BJ (cell line): Measurements from ENCODE around the gene NAPA. TPM values are rescaled to one million over a fixed set of nuclear protein-coding genes. Genes with fewer than 3 reads are reported as not detected.

Experiments used
- CTCF ChIA-PET: fragments of 350-600 bp; formaldehyde crosslinking; extraction: SDS; loops from one replicate; lab custom pipeline; 2021; ENCODE audit warnings: antibody characterized with exemption, inconsistent platforms; lab: Yijun Ruan, JAX
- POLR2A ChIA-PET: fragments of 300-600 bp; sonication (Branson Sonifier 250); formaldehyde crosslinking; extraction: SDS; loops from one replicate; lab custom pipeline; 2021; ENCODE audit warnings: antibody characterized with exemption; lab: Charles Lee
- DNase-seq: peaks from one replicate; pipeline ENCODE4 v3.0.0-alpha.2; 2011; ENCODE audit warnings: low read depth
- H3K27me3 ChIP-seq: 2 replicates; pipeline ENCODE4 v1.6.0; 2011; ENCODE audit warnings: low read length; ENCODE audit not compliant: control insufficient read depth, insufficient read depth
- H3K36me3 ChIP-seq: 2 replicates; pipeline ENCODE4 v1.5.1; 2011; ENCODE audit warnings: low read length; ENCODE audit not compliant: control insufficient read depth, insufficient read depth
- H3K4me3 ChIP-seq: 2 replicates; pipeline ENCODE4 v1.5.1; 2011; ENCODE audit warnings: low read depth, mild to moderate bottlenecking, control low read depth, low read length
- polyA plus RNA-seq: library from polyadenylated mRNA; depleted of rRNA; stranded (reverse); fragments of >200 nt; gene quantifications from 2 replicates; pipeline ENCODE4 v1.2.3, GENCODE V29; 2011
- TF ChIP-seq, protein P1 (sequence below): IDR thresholded peaks from 2 replicates; pipeline ENCODE4 v1.5.1; 2011; ENCODE audit warnings: low read depth, mild to moderate bottlenecking, control low read depth, inconsistent platforms, low read length, moderate library complexity; ENCODE audit not compliant: insufficient read depth

The NAPA gene
- polyA plus RNA-seq, 1 experiment = 203 TPM

DNA sequence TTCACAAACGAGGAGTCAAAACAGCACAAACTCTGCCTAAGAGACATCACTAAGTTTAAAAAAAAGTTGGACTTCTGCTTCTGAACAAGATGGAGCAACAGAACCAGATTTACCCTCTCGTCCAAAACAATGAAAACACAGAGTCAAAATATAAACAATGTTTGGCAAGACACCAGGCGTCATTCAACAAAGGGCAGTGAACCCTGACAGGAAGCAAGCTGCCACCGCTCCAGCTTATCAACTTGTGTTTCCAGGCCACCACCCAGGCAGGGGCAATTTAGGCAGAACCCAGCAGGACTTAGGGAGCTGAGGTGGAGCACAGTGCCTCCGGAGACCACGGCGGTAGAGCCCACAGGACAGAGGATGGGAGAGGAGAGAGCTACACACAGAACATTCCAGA is 8.6 kb upstream of the NAPA start:
- H3K27me3 ChIP-seq = peaks cover 7% of the 10 kb centered on the region
- TF ChIP-seq, protein P1, sequence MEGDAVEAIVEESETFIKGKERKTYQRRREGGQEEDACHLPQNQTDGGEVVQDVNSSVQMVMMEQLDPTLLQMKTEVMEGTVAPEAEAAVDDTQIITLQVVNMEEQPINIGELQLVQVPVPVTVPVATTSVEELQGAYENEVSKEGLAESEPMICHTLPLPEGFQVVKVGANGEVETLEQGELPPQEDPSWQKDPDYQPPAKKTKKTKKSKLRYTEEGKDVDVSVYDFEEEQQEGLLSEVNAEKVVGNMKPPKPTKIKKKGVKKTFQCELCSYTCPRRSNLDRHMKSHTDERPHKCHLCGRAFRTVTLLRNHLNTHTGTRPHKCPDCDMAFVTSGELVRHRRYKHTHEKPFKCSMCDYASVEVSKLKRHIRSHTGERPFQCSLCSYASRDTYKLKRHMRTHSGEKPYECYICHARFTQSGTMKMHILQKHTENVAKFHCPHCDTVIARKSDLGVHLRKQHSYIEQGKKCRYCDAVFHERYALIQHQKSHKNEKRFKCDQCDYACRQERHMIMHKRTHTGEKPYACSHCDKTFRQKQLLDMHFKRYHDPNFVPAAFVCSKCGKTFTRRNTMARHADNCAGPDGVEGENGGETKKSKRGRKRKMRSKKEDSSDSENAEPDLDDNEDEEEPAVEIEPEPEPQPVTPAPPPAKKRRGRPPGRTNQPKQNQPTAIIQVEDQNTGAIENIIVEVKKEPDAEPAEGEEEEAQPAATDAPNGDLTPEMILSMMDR = no peak
- no peak overlapping the region for H3K4me3 ChIP-seq
- no peak for DNase-seq
- ChIA-PET POLR2A (interaction anchor here (0.7 kb wide), 1 partner anchor 84 kb away, joined by 4 read pairs; no protein-coding TSS in a partner anchor), CTCF (interaction anchor here (0.7 to 2.9 kb wide), 5 partner anchors 8 to 176 kb away, joined by 3 to 17 read pairs (median 3); partner anchors contain the start of gene NAPA)
- H3K36me3 ChIP-seq = no peaks in the 10 kb centered on the region

DNA sequence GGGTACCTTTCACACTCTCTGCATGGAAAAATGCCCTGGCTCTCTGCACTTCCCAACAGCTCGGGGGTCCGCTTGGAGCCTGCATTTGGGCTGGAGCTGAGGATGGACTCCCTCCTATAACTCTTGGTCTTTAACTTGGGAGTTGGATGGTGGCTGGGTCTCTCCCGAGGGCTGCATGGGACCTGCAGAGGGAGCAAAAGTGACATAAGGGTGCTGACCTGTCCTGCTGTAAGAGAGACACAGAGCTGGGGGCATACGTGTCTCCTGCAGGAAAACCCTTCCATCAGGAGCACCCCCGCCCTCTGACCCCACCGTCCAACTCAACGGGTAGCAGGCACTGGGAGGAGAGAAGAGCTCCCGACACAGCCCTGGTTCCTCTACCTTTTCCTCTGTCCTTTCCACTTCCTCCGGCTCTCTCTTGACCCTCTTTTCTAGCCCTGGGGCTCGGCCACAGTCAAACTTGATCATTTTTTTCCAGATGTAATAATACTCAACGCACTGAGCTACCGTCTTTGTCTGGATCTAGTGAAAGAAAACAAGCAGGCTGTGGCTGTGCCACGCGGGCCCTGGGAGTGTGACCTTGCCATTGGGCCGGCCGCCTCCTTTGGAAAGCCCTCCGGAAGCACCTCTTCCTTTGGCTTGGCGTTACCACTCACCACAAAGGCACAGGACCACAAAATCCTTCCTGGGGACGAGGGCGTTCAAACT is 6.8 kb upstream of the NAPA start:
- H3K27me3 ChIP-seq = peaks cover 7% of the 10 kb centered on the region; the same call in 1 of the 2 replicates
- CTCF ChIA-PET = interaction anchor here (0.9 to 2.0 kb wide), 5 partner anchors 9 to 177 kb away, joined by 3 to 7 read pairs (median 5); no protein-coding TSS in a partner anchor
- no peaks in the 10 kb centered on the region for H3K36me3 ChIP-seq
- DNase-seq = no peak
- POLR2A ChIA-PET = no interaction called here
- TF ChIP-seq, protein P1 = no peak
- no peak overlapping the region for H3K4me3 ChIP-seq

DNA sequence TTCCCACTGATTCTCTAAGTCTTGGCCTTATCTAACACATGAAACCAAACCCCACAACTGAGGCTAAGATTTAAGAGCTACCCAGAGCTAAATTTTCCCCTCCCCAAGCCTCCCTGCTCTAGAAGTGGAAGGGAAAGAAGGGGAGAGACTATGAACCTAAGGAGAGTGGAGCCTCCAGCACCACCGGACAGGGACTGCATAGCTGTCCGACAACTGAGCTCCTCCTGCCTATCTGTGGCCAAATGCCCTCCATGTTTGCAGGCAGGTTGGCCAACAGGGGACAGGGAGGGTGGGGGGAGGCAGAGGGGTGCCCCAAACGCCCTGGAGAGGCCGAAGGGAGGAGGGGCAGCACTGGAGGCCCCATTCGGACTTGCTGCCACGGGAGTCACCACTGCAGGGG is 6.0 kb upstream of the NAPA start:
- H3K27me3 ChIP-seq = peaks cover 7% of the 10 kb centered on the region; the same call in 1 of the 2 replicates
- TF ChIP-seq, protein P1 = no peak
- CTCF ChIA-PET = interaction anchor here (0.9 to 1.4 kb wide), 3 partner anchors 20 to 177 kb away, joined by 3 to 5 read pairs (median 5); no protein-coding TSS in a partner anchor
- no peak overlapping the region for H3K4me3 ChIP-seq
- POLR2A ChIA-PET = interaction anchor here (0.6 kb wide), 1 partner anchor 41 kb away, joined by 3 read pairs; no protein-coding TSS in a partner anchor
- no peaks in the 10 kb centered on the region for H3K36me3 ChIP-seq
- no peak for DNase-seq

DNA sequence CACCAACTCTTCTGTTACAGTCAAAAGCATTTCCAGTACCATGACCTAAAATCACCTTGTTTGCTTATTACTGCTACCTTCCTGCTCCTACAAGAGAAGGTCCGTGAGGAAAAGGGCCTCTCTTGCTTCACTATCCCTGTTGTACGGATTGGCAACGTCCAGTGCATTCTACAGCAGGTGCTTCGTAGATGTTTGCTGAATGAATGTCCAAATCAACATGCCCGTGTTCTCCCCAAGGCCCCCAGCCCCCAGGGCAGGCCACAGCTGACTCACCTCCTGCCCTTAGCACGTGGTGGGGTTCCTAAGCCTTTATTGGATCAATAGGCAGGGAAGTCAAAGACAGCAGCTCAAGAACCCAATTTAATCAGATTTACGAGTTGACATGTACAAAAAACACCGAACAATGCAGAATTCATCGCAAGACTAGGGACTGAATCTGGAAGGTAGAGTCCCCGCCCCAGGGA is 5.5 kb upstream of the NAPA start:
- DNase-seq = no peak
- TF ChIP-seq, protein P1 = no peak
- no peak overlapping the region for H3K4me3 ChIP-seq
- peaks cover 7% of the 10 kb centered on the region; the same call in 1 of the 2 replicates for H3K27me3 ChIP-seq
- no peaks in the 10 kb centered on the region for H3K36me3 ChIP-seq
- ChIA-PET POLR2A (interaction anchor here (0.6 kb wide), 1 partner anchor 41 kb away, joined by 3 read pairs; no protein-coding TSS in a partner anchor), CTCF (interaction anchor here (1.4 to 2.4 kb wide), 3 partner anchors 17 to 84 kb away, joined by 5 to 10 read pairs (median 5); no protein-coding TSS in a partner anchor)

DNA sequence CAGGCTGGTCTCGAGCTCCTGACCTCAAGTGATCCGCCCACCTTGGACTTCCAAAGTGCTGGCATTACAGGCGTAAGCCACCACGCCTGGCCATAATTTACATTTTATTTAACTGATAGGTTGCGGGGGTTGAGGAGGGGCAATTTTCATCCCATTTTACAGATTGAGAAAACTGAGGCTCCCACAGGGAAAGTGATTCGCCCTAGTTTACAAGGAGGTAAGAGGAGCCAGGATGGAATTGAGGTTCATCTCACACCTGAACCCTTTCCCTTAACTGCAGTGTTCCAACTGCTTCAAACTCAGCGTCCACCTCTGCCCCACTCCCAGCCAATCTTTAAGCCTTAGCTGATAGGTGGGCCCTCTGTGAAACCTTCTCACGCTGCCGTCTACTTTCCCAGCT is 4.0 kb upstream of the NAPA start:
- CTCF ChIA-PET = interaction anchor here (1.1 to 2.4 kb wide), 3 partner anchors 13 to 83 kb away, joined by 3 to 10 read pairs (median 5); no protein-coding TSS in a partner anchor
- peaks cover 7% of the 10 kb centered on the region; the same call in 1 of the 2 replicates for H3K27me3 ChIP-seq
- POLR2A ChIA-PET = no interaction called here

More for the DNA sequence above, 4.0 kb upstream of the NAPA start:
- no peak for DNase-seq
- no peak overlapping the region for H3K4me3 ChIP-seq
- no peaks in the 10 kb centered on the region for H3K36me3 ChIP-seq
- TF ChIP-seq, protein P1 = no peak
